ENCODE measurements around the gene MSRB2.

DNA sequence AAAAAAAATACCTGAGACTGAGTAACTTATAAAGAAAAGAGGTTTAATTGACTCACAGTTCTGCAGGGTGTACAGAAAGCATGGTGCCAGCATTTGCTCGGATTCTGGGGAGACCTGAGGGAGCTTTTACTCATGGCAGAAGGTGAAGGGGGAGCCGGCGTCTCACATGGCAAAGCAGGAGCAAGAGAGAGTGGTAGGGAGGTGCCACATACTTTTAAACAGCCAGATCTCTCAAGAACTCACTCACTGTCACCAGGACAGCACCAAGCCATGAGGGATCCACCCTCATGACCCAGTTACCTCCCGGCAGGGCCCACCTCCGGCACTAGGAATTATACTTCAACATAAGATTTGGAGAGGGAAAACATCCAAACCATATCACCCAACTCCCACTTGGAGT, 25.8 kb downstream of the MSRB2 start:
- TF ChIP-seq, protein P1, sequence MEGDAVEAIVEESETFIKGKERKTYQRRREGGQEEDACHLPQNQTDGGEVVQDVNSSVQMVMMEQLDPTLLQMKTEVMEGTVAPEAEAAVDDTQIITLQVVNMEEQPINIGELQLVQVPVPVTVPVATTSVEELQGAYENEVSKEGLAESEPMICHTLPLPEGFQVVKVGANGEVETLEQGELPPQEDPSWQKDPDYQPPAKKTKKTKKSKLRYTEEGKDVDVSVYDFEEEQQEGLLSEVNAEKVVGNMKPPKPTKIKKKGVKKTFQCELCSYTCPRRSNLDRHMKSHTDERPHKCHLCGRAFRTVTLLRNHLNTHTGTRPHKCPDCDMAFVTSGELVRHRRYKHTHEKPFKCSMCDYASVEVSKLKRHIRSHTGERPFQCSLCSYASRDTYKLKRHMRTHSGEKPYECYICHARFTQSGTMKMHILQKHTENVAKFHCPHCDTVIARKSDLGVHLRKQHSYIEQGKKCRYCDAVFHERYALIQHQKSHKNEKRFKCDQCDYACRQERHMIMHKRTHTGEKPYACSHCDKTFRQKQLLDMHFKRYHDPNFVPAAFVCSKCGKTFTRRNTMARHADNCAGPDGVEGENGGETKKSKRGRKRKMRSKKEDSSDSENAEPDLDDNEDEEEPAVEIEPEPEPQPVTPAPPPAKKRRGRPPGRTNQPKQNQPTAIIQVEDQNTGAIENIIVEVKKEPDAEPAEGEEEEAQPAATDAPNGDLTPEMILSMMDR (IDR thresholded peaks at IDR 0.05; ENCODE audit: low read length) = no peak
- no peak for TF ChIP-seq EZH2 (IDR thresholded peaks at IDR 0.05; ENCODE audit: borderline replicate concordance, low read length)

All from OCI-LY1 (cell line).